Muscle of leg (tissue), 11 donors: ENCODE measurements around the gene SLC2A4. TPM values are rescaled to one million over a fixed set of nuclear protein-coding genes. Genes with fewer than 3 reads are reported as not detected.

ENCODE experiments used
- DNase-seq: peaks from one replicate; pipeline ENCODE4 v3.0.0; 2013
- H3K27ac ChIP-seq: one replicate; pipeline ENCODE4 v1.5.1; 2013; ENCODE audit warnings: mild to moderate bottlenecking, low read length, control low read depth
- H3K27me3 ChIP-seq: one replicate; pipeline ENCODE4 v1.6.1; 2013; ENCODE audit warnings: low read length; ENCODE audit not compliant: control insufficient read depth, insufficient read depth
- H3K36me3 ChIP-seq: one replicate; pipeline ENCODE4 v1.6.1; 2013; ENCODE audit warnings: low read length; ENCODE audit not compliant: control insufficient read depth, insufficient read depth
- H3K4me1 ChIP-seq: one replicate; pipeline ENCODE4 v1.6.1; 2013; ENCODE audit warnings: low read length; ENCODE audit not compliant: control insufficient read depth, insufficient read depth
- H3K4me3 ChIP-seq: one replicate; pipeline ENCODE4 v1.5.1; 2013; ENCODE audit warnings: low read length, control low read depth
- H3K9me3 ChIP-seq: replicated peaks from 2 replicates; pipeline ENCODE4 v1.6.1; 2013; ENCODE audit warnings: low read depth, low read length; ENCODE audit not compliant: control insufficient read depth
- WGBS: methylation state at CpG from one replicate; pipeline ENCODE4 v1.1.5; 2013; ENCODE audit warnings: missing lambda C conversion rate; ENCODE audit not compliant: insufficient coverage; 5-methylcytosine and 5-hydroxymethylcytosine counted together
- polyA plus RNA-seq, 8 donors: library from polyadenylated mRNA; unstranded; fragments of 120-200 nt; gene quantifications; one replicate each; pipeline versions ENCODE4 v1.2.1 to v1.2.3, GENCODE V29; 2013; ENCODE audit warnings: inconsistent platforms in 1 of 8, low replicate concordance in 1 of 8; ENCODE audit not compliant: insufficient read length in 8 of 8, insufficient read depth in 1 of 8
- total RNA-seq: library from RNA; stranded (reverse); fragments of 120-200 nt; gene quantifications from one replicate; pipeline ENCODE4 v1.2.4, GENCODE V29; 2013

Gene SLC2A4
- total and polyA plus RNA-seq, 9 donors, result 7.1 to 35.3 (median 24.5) TPM

DNA sequence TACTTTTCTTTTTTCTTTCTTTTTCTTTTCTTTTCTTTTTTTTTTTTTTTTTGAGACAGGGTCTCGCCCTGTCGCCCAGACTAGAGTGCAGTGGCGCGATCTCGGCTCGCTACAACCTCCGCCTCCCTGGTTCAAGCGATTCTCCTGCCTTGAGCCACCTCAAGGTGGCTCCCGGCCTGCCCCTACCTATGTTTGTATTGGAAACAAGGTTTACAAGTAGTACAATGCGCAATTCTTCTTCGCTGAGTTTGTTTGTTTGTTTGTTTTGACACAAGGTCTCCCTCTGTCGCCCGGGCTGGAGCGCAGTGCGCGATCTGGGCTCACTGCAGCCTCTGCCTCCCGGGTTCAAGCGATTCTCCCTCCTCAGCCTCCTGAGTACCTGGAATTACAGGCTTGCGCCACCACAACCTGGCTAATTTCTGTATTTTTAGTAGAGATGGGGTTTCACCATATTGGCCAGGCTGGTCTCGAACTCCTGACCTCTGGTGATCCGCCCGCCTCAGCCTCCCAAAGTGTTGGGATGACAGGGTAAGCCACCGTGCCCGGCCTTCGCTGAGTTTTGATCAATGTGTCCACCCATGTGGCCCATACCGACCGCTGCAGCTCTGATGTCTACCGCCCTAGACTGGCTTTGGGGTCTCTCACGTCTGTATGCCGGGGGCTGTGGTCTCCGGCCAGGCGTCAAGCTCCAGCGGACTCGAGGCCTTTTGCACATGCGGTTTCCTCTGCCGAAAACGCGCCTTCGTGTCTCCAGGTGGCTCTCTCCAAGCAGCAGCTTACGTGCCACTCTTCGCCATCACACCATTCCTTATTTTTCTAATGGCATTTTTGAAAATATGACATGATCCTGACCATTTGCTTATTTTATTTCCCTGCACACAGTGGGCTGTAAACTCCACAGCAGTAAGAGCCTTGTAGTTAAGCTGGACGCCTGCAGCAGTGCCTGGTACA, 14.0 kb downstream of the SLC2A4 start:
- Histone ChIP-seq H3K36me3 (no peaks in the 10 kb centered on the region), H3K27ac (no peak overlapping the region), H3K27me3 (peaks cover 67% of the 10 kb centered on the region), H3K4me3 (no peak overlapping the region), H3K4me1 (peaks cover 44% of the 10 kb centered on the region), H3K9me3 (no peaks in the 10 kb centered on the region)
- WGBS, result 61% methylated on average over 26 of the region's 42 CpGs
- no peak for DNase-seq

DNA sequence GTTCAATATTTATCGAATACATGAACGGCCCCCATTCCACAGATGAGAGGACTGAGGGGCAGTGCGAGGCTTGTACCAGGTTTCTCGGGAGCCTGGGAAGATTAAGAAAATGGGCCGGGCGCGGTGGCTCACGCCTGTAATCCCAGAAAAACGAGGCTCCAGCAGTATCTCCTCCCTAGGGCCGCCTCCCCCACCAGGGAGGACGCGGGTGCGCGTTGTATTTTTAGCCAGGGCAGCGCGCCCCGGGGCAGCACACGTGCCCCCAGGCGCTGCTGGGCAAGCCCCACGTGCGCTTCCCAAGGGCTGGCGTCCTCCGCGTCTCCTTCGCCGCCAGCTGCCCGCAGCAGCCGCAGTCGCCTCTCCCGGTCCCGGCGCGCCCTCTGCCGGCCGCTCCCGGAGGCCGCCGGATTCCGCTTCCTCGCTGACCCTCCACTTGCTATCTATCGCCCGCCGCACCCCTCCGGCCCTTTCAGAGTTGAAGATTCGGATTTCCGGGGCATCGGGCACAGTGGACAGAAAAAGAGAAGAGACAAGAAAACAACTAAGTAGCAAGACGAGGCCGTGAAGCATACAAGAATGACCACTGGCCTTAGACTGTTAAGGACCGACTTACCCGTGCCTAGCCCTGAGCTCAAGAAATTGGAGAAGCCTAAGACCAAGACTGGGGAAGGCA, 14.8 kb downstream of the SLC2A4 start:
- no peaks in the 10 kb centered on the region for H3K9me3 ChIP-seq
- peak overlapping the region; percentile 1 for H3K4me3 ChIP-seq
- peaks cover 42% of the 10 kb centered on the region for H3K4me1 ChIP-seq

DNA sequence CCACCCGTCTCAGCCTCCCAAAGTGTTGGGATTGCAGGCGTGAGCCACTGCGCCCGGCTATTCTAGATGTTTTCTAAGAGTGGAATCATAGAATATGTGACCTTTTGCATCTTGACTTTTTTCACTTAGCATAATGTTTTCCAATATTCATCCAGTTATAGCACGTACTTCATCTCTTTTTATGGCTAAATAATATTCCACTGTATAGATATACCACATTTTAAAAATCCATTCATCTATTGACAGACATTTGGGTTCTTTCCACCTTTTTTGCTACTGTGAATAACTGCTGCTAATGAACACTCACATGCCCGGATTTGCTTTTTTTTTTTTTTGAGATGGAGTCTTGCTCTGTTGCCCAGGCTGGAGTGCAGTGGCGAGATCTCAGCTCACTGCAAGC, 22.7 kb downstream of the SLC2A4 start:
- H3K36me3 ChIP-seq, result no peaks in the 10 kb centered on the region
- H3K27me3 ChIP-seq, result peaks cover 5% of the 10 kb centered on the region
- H3K9me3 ChIP-seq, result no peaks in the 10 kb centered on the region
- no peak overlapping the region for H3K4me3 ChIP-seq
- no peak overlapping the region for H3K27ac ChIP-seq
- H3K4me1 ChIP-seq, result peaks cover 12% of the 10 kb centered on the region
- DNase-seq, result no peak
- 87% methylated on average over 3 of the region's 7 CpGs for WGBS

More for the DNA sequence above, 14.8 kb downstream of the SLC2A4 start:
- Histone ChIP-seq H3K36me3 (no peaks in the 10 kb centered on the region), H3K27me3 (peaks cover 59% of the 10 kb centered on the region), H3K27ac (peak overlapping the region; percentile 51)
- peak; percentile 84 for DNase-seq
- WGBS, result 4% methylated on average over 36 of the region's 51 CpGs

DNA sequence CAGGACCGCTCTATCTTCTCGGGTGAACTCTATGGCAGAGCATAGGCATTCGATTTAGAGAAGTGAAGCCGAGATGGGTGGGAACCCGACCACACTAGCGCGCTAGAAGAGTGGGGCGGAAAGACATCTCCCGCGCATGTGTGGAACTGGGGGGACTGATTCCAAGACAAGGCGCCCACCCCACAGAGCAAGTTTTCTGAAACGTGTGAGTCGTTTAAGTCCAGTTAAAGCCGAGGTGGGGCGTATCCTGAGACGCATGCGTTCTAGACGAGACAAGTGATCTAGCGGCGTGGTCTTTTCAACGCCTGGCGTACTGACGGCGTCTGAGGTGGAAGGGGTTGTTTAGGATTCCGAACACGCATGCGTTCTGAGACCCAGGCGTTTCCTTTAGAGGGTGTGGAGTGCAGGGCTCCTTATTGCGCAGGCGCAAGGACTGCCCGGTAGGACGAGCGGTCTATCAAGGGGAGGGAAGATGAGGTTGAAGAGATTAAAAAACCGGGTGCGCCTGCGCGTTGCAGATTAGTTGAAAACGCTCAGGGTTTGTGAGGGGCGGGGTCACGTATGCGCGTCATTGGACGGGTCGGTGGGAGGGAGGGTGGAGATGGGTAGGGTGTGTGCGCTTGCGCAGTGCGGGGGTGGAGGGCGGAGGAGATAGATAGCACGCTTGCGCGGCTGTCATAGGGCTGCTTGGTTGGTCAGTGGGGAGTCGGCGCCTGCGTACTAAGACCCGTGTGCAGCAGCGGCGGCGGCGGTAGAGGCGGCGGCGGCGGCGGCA, 25.6 kb downstream of the SLC2A4 start, which contains the start of gene EIF5A:
Gene EIF5A (plus strand): TSS at position 718 of the 775 bp plus-strand sequence. CDS start 2,008 bp downstream, outside the sequence.
- DNase-seq, result peak; percentile 100
- WGBS, result under 1% methylated on average over 63 of the region's 64 CpGs
- Histone ChIP-seq H3K27me3 (peaks cover under 1% of the 10 kb centered on the region), H3K36me3 (peaks cover 28% of the 10 kb centered on the region), H3K4me1 (peaks cover 21% of the 10 kb centered on the region), H3K4me3 (peak within 1 kb of the TSS; percentile 88), H3K27ac (peak within 1 kb of the TSS; percentile 98), H3K9me3 (no peaks in the 10 kb centered on the region)

DNA sequence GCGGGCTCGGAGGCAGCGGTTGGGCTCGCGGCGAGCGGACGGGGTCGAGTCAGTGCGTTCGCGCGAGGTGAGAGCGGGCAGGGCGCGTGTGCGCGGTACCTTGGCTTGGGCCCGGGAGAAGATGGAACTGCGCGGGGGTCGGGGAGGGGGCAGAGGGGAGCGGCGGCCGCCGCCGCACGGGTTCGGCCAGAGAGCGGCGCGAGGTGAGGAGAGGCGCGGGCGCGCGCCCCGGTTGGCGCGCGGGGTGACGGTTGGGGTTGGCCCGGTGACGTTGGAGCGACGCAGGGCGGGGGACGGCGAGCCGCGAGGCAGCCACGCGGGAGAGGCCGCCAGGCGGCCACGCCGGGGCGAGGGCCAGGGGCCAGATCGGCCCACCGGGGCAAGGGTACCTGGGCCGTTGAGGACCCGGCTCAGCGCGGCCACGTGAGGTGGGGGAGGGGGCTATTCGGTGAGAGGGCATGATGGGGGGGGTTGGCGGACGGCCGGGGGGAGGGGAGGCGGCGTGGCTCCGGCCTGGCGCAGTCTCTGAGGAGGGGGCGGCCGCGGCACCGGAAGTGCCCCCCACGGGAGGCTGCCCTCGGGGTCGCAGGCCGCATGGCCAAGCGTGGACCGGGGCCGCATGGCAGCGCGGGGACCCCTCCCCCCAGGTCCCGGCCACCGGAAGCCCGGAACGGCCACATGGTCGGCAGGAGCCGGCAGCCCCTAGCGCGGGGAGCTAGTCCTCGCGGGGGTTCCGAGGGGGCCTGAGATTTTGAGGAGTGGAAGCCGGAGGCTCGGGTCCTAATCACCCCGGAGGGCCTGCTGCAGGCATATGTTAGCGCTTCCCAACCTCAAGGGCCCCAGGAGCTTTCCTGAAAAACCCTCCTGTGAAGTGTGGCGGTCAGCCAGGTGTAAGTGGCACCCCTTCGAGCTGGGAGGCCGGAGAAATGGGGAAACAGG, 26.4 kb downstream of the SLC2A4 start:
- peaks cover 21% of the 10 kb centered on the region for H3K4me1 ChIP-seq
- peaks cover 37% of the 10 kb centered on the region for H3K36me3 ChIP-seq
- H3K4me3 ChIP-seq, result peak overlapping the region; percentile 88
- DNase-seq, result peak; percentile 67
- no peaks in the 10 kb centered on the region for H3K9me3 ChIP-seq
- no peaks in the 10 kb centered on the region for H3K27me3 ChIP-seq
- WGBS, result 1% methylated on average over 93 of the region's 104 CpGs
- H3K27ac ChIP-seq, result peak overlapping the region; percentile 98

DNA sequence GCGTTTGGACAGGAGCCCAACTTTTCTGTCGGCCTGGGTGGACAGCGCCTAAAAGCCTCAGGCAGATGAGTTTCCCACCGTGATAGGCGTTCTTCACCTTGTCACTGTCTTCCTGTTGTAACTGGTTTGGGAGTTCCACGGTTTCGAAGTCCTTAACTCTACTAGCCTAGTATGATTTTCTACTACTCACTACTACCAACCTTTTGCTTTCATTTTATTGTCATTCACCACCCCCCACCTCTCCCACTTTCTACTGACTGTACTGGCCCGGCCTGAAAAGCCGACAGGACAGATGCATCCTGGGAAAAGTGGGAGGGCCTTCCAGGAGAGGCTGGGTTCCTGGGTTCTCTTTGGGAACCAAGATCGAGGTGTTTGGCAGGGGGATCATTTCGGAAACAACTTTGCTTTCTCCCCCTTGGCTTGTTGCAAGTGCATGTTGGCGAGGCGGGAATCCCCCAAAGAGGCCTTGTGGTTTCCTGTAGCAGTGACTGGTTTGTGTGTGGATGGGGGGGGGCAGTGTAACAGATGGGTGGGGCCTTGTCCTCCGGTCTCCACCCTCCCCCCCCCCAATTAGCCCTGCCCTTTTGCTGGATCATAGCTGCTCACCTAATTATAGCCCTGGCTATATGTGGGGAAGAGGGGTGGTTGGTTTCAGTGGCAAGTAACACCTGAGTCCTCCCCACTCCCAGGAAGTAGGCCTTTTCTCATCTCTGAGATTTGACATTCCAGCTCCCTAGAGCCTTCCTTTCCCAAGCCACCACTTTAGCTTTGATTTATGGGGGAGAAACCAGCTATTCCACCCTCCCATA, 27.3 kb downstream of the SLC2A4 start:
- peak; percentile 90 for DNase-seq
- H3K36me3 ChIP-seq, result peaks cover 46% of the 10 kb centered on the region
- H3K4me1 ChIP-seq, result peaks cover 28% of the 10 kb centered on the region
- peak overlapping the region; percentile 98 for H3K27ac ChIP-seq
- no peaks in the 10 kb centered on the region for H3K9me3 ChIP-seq
- no peaks in the 10 kb centered on the region for H3K27me3 ChIP-seq
- peak overlapping the region; percentile 88 for H3K4me3 ChIP-seq
- WGBS, result 0% methylated on average over 6 of the region's 14 CpGs

DNA sequence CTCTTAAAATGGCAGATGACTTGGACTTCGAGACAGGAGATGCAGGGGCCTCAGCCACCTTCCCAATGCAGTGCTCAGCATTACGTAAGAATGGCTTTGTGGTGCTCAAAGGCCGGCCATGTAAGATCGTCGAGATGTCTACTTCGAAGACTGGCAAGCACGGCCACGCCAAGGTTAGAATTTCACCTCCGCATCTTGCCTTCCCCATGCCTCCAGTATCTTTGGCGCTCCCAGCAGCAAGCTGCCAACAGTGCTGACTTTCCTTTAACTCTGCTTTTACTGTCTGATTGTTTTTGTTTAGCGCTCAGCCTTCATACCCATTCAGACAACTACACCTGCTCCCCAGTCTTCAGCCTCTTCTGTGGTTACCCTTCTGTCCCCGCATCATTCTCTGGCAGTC, 28.1 kb downstream of the SLC2A4 start:
- 86% methylated on average over 12 of the region's 12 CpGs for WGBS
- Histone ChIP-seq H3K36me3 (peaks cover 50% of the 10 kb centered on the region), H3K27me3 (no peaks in the 10 kb centered on the region), H3K27ac (peak overlapping the region; percentile 98), H3K4me3 (no peak overlapping the region), H3K9me3 (no peaks in the 10 kb centered on the region), H3K4me1 (peaks cover 36% of the 10 kb centered on the region)
- DNase-seq, result no peak

DNA sequence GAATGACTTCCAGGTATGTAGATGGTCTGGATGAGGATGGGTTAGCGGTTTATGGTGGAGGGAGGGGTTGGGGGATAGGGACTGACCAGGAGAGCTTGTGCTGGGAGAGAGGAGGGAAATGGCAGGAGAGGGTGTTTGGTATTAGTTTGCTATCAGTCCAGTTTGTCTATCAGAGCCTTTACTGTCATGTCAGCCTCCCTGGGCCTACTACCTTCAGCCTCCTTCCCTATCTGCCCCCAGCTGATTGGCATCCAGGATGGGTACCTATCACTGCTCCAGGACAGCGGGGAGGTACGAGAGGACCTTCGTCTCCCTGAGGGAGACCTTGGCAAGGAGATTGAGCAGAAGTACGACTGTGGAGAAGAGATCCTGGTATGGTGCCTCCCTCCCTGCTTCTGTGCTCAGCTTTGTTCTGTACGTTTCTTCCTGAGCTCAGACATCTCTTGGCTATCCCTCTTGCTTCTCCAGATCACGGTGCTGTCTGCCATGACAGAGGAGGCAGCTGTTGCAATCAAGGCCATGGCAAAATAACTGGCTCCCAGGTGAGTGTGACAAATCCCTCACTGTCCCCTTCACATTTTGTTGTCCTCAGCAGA, 29.7 kb downstream of the SLC2A4 start:
- no peak for DNase-seq
- Histone ChIP-seq H3K4me1 (peaks cover 43% of the 10 kb centered on the region), H3K27ac (no peak overlapping the region)

More for the DNA sequence above, 29.7 kb downstream of the SLC2A4 start:
- Histone ChIP-seq H3K4me3 (no peak overlapping the region), H3K9me3 (no peaks in the 10 kb centered on the region), H3K36me3 (peaks cover 55% of the 10 kb centered on the region), H3K27me3 (no peaks in the 10 kb centered on the region)
- 82% methylated on average over 7 of the region's 7 CpGs for whole genome bisulfite sequencing
